Measurements from ENCODE around the gene TMEM164.
"Not testable (repeated sequence)": the region's sequence is repeated elsewhere in the genome, so short reads cannot be mapped to it uniquely, and the experiment has no call there.

Gene TMEM164

GRCh38 chrX:110138557-110138956 lies 135.6 kb downstream of the TMEM164 start:
- no peak for FAIRE-seq

GRCh38 chrX:110139172-110139571 lies 136.3 kb downstream of the TMEM164 start:
- no peak for FAIRE-seq

- no peak for FAIRE-seq
Observed at GRCh38 chrX:110142096-110142495, 139.2 kb downstream of the TMEM164 start.

- FAIRE-seq, result no peak
Observed at GRCh38 chrX:110143454-110144210, 140.7 kb downstream of the TMEM164 start.

- FAIRE-seq, result no peak
Observed at GRCh38 chrX:110145311-110145710, 142.4 kb downstream of the TMEM164 start.

- no peak for FAIRE-seq
Observed at GRCh38 chrX:110145854-110146253, 142.9 kb downstream of the TMEM164 start.

- no peak for FAIRE-seq
Observed at GRCh38 chrX:110146521-110146920, 143.6 kb downstream of the TMEM164 start.

GRCh38 chrX:110153244-110153643 lies 150.3 kb downstream of the TMEM164 start:
- FAIRE-seq, result no peak

- FAIRE-seq, result no peak
Observed at GRCh38 chrX:110153896-110154295, 151.0 kb downstream of the TMEM164 start.

- FAIRE-seq, result not testable (repeated sequence)
Observed at GRCh38 chrX:110154328-110154727, 151.4 kb downstream of the TMEM164 start.

GRCh38 chrX:110155759-110156158 lies 152.8 kb downstream of the TMEM164 start:
- no peak for FAIRE-seq

GRCh38 chrX:110156167-110156754 lies 153.3 kb downstream of the TMEM164 start:
- FAIRE-seq, result no peak

- no peak for FAIRE-seq
Observed at GRCh38 chrX:110157444-110157843, 154.5 kb downstream of the TMEM164 start.

GRCh38 chrX:110159235-110159634 lies 156.3 kb downstream of the TMEM164 start:
- no peak for FAIRE-seq

- no peak for FAIRE-seq
Observed at GRCh38 chrX:110159865-110160264, 157.0 kb downstream of the TMEM164 start.

GRCh38 chrX:110161361-110161686 lies 158.4 kb downstream of the TMEM164 start:
- no peak for FAIRE-seq

- FAIRE-seq, result no peak
Observed at GRCh38 chrX:110162131-110162530, 159.2 kb downstream of the TMEM164 start.

GRCh38 chrX:110162867-110163266 lies 160.0 kb downstream of the TMEM164 start:
- FAIRE-seq, result no peak

GRCh38 chrX:110163488-110163887 lies 160.6 kb downstream of the TMEM164 start:
- no peak for FAIRE-seq

- FAIRE-seq, result no peak
Observed at GRCh38 chrX:110167952-110168451, 165.1 kb downstream of the TMEM164 start.

- no peak for FAIRE-seq
Observed at GRCh38 chrX:110168585-110168984, 165.7 kb downstream of the TMEM164 start.

GRCh38 chrX:110170029-110170428 lies 167.1 kb downstream of the TMEM164 start:
- FAIRE-seq, result no peak

GRCh38 chrX:110171442-110171841 lies 168.5 kb downstream of the TMEM164 start:
- FAIRE-seq, result no peak

- no peak for FAIRE-seq
Observed at GRCh38 chrX:110172215-110172614, 169.3 kb downstream of the TMEM164 start.

Measured in colon (tissue), 2 donors.